Suppressor macrophage treated with lipopolysaccharide for 4 hours (primary cell): ENCODE results near the gene TMEM17.

Experiments
- DNase-seq: peaks from one replicate; pipeline ENCODE4 v3.0.0-alpha.2; 2020

TMEM17 gene

GRCh38 chr2:62506421-62506750 lies 391 bp upstream of the TMEM17 start:
- DNase-seq, result no peak

GRCh38 chr2:62505109-62505749 lies 766 bp downstream of the TMEM17 start:
- no peak for DNase-seq

GRCh38 chr2:62504657-62505056 lies 1.3 kb downstream of the TMEM17 start:
- no peak for DNase-seq

- no peak for DNase-seq
These were observed 4.0 kb downstream of the TMEM17 start for GRCh38 chr2:62501794-62502500.

GRCh38 chr2:62501069-62501468 lies 4.9 kb downstream of the TMEM17 start:
- no peak for DNase-seq

GRCh38 chr2:62499430-62500060 lies 6.5 kb downstream of the TMEM17 start:
- DNase-seq, result no peak

- no peak for DNase-seq
These were observed 7.3 kb downstream of the TMEM17 start for GRCh38 chr2:62498739-62499138.

- no peak for DNase-seq
These were observed 10.2 kb downstream of the TMEM17 start for GRCh38 chr2:62495761-62496160.

- no peak for DNase-seq
These were observed 13.9 kb downstream of the TMEM17 start for GRCh38 chr2:62492048-62492447.

GRCh38 chr2:62489702-62490101 lies 16.3 kb downstream of the TMEM17 start:
- no peak for DNase-seq

GRCh38 chr2:62489162-62489561 lies 16.8 kb downstream of the TMEM17 start:
- DNase-seq, result no peak

GRCh38 chr2:62486439-62486765 lies 19.6 kb downstream of the TMEM17 start:
- no peak for DNase-seq

- no peak for DNase-seq
These were observed 20.1 kb downstream of the TMEM17 start for GRCh38 chr2:62485761-62486438.

GRCh38 chr2:62482558-62483352 lies 23.2 kb downstream of the TMEM17 start:
- no peak for DNase-seq

- no peak for DNase-seq
These were observed 26.1 kb downstream of the TMEM17 start for GRCh38 chr2:62479917-62480316.

- peak; percentile 40 for DNase-seq
These were observed 27.9 kb downstream of the TMEM17 start for GRCh38 chr2:62478093-62478580.

GRCh38 chr2:62477573-62477972 lies 28.4 kb downstream of the TMEM17 start:
- no peak for DNase-seq

- no peak for DNase-seq
These were observed 30.6 kb downstream of the TMEM17 start for GRCh38 chr2:62475172-62476011.

GRCh38 chr2:62474176-62474575 lies 31.8 kb downstream of the TMEM17 start:
- DNase-seq, result no peak

GRCh38 chr2:62473246-62473827 lies 32.7 kb downstream of the TMEM17 start:
- no peak for DNase-seq

GRCh38 chr2:62472312-62472711 lies 33.7 kb downstream of the TMEM17 start:
- no peak for DNase-seq

- no peak for DNase-seq
These were observed 34.2 kb downstream of the TMEM17 start for GRCh38 chr2:62471816-62472215.
